BJ (cell line): ENCODE results near the gene TTC9. TPM values are rescaled to one million over a fixed set of nuclear protein-coding genes. Genes with fewer than 3 reads are reported as not detected.

Source experiments
- CTCF ChIA-PET: fragments of 350-600 bp; formaldehyde crosslinking; extraction: SDS; loops from one replicate; lab custom pipeline; 2021; ENCODE audit warnings: antibody characterized with exemption, inconsistent platforms; lab: Yijun Ruan, JAX
- POLR2A ChIA-PET: fragments of 300-600 bp; sonication (Branson Sonifier 250); formaldehyde crosslinking; extraction: SDS; loops from one replicate; lab custom pipeline; 2021; ENCODE audit warnings: antibody characterized with exemption; lab: Charles Lee
- DNase-seq: peaks from one replicate; pipeline ENCODE4 v3.0.0-alpha.2; 2011; ENCODE audit warnings: low read depth
- H3K27me3 ChIP-seq: 2 replicates; pipeline ENCODE4 v1.6.0; 2011; ENCODE audit warnings: low read length; ENCODE audit not compliant: control insufficient read depth, insufficient read depth
- H3K36me3 ChIP-seq: 2 replicates; pipeline ENCODE4 v1.5.1; 2011; ENCODE audit warnings: low read length; ENCODE audit not compliant: control insufficient read depth, insufficient read depth
- H3K4me3 ChIP-seq: 2 replicates; pipeline ENCODE4 v1.5.1; 2011; ENCODE audit warnings: low read depth, mild to moderate bottlenecking, control low read depth, low read length
- polyA plus RNA-seq: library from polyadenylated mRNA; depleted of rRNA; stranded (reverse); fragments of >200 nt; gene quantifications from 2 replicates; pipeline ENCODE4 v1.2.3, GENCODE V29; 2011
- TF ChIP-seq, protein P1 (sequence below): IDR thresholded peaks from 2 replicates; pipeline ENCODE4 v1.5.1; 2011; ENCODE audit warnings: low read depth, mild to moderate bottlenecking, control low read depth, inconsistent platforms, low read length, moderate library complexity; ENCODE audit not compliant: insufficient read depth

Gene TTC9
- polyA plus RNA-seq, 1 experiment, result 0.32 TPM

GRCh38 chr14:70655110-70655826, 13.6 kb downstream of the TTC9 start:
- no peak for DNase-seq
- CTCF ChIA-PET, result no interaction called here
- TF ChIP-seq, protein P1, sequence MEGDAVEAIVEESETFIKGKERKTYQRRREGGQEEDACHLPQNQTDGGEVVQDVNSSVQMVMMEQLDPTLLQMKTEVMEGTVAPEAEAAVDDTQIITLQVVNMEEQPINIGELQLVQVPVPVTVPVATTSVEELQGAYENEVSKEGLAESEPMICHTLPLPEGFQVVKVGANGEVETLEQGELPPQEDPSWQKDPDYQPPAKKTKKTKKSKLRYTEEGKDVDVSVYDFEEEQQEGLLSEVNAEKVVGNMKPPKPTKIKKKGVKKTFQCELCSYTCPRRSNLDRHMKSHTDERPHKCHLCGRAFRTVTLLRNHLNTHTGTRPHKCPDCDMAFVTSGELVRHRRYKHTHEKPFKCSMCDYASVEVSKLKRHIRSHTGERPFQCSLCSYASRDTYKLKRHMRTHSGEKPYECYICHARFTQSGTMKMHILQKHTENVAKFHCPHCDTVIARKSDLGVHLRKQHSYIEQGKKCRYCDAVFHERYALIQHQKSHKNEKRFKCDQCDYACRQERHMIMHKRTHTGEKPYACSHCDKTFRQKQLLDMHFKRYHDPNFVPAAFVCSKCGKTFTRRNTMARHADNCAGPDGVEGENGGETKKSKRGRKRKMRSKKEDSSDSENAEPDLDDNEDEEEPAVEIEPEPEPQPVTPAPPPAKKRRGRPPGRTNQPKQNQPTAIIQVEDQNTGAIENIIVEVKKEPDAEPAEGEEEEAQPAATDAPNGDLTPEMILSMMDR, result no peak
- Histone ChIP-seq H3K36me3 (no peaks in the 10 kb centered on the region), H3K27me3 (peaks cover 11% of the 10 kb centered on the region), H3K4me3 (no peak overlapping the region)
- POLR2A ChIA-PET, result no interaction called here

- Histone ChIP-seq H3K36me3 (no peaks in the 10 kb centered on the region), H3K27me3 (peaks cover 5% of the 10 kb centered on the region), H3K4me3 (no peak overlapping the region)
- ChIA-PET POLR2A (no interaction called here), CTCF (interaction anchor here (0.7 kb wide), 1 partner anchor 30 kb away, joined by 3 read pairs; no protein-coding TSS in a partner anchor)
- no peak for DNase-seq
- TF ChIP-seq, protein P1, result no peak
Observed at GRCh38 chr14:70658899-70659298, 17.2 kb downstream of the TTC9 start.

DNA sequence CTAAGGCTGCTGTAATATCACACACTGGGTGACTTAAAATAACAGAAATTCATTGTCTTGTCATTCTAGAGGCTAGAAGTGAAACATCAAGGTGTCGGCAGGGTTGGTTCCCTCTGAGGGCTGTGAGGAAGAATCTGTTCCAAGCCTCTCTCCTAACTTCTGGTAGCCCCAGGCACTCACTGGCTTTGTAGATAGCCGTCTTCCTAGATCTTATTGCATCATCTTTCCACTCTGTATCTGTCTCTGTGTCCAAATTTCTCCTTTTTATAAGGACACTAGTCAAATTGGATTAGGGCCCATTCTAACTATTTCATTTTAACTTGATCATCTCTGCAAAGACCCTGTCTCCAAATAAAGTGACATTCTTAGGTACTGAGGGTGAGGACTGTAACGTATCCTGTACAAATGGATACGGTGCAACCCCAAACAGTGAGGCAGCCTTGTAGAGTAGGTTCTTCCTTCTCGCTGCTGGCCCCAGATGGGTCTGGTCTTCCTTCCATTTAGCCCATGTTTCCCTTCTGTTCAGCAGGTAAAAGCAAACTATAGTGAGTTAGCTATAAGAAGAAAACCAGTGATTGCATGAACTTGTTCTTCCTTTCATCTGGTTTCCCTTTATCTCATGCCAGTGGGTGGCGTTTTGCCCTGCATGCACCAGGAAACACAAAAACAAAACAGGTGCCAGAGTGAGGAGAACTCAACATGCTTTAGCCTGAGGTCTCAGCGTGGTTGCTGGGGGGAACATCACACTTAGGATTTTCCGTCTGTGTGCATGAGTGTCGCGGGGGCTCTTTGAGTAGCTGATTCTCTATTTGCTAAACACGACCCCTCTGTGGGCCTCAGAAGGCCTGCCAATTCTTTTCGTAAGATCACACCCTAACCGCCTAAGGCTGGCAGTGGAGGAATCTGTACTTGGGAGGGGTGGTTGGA, 19.5 kb downstream of the TTC9 start:
- ChIA-PET POLR2A (no interaction called here), CTCF (interaction anchor here (0.6 kb wide), 1 partner anchor 381 kb away, joined by 3 read pairs; no protein-coding TSS in a partner anchor)
- TF ChIP-seq, protein P1, result no peak
- no peak overlapping the region for H3K4me3 ChIP-seq
- H3K36me3 ChIP-seq, result no peaks in the 10 kb centered on the region
- DNase-seq, result no peak
- peaks cover 3% of the 10 kb centered on the region for H3K27me3 ChIP-seq

- no peaks in the 10 kb centered on the region; the same call in 1 of the 2 replicates for H3K27me3 ChIP-seq
- TF ChIP-seq, protein P1, result no peak
- no peak overlapping the region for H3K4me3 ChIP-seq
- DNase-seq, result no peak
- ChIA-PET CTCF (no interaction called here), POLR2A (no interaction called here)
- H3K36me3 ChIP-seq, result no peaks in the 10 kb centered on the region
Observed at GRCh38 chr14:70662080-70662479, 20.4 kb downstream of the TTC9 start.

DNA sequence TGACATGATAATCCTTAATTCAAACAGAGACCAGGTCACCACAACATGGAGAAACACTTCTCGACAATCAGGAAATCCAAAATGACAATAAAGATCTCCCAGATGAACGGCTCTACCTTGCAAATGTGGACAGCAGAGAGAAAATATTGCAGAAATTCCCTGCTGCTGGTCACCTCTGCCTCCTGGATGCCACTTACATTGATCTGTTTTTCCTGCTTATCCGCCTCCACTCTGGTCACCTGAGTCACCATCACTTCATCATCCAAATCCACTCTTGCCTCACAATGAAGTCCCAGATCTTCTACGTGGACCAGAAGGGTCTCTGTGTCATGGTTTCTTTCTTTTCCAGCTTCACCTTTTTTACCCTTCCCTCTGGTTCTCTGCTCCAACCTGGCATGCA, 21.1 kb downstream of the TTC9 start:
- CTCF ChIA-PET, result interaction anchor here (1.4 kb wide), 1 partner anchor 16 kb away, joined by 3 read pairs; no protein-coding TSS in a partner anchor
- POLR2A ChIA-PET, result no interaction called here
- no peak for DNase-seq
- H3K36me3 ChIP-seq, result no peaks in the 10 kb centered on the region
- no peaks in the 10 kb centered on the region; the same call in 1 of the 2 replicates for H3K27me3 ChIP-seq
- TF ChIP-seq, protein P1, result no peak
- no peak overlapping the region for H3K4me3 ChIP-seq
